Measurements from ENCODE around the gene TRIP13.

DNA sequence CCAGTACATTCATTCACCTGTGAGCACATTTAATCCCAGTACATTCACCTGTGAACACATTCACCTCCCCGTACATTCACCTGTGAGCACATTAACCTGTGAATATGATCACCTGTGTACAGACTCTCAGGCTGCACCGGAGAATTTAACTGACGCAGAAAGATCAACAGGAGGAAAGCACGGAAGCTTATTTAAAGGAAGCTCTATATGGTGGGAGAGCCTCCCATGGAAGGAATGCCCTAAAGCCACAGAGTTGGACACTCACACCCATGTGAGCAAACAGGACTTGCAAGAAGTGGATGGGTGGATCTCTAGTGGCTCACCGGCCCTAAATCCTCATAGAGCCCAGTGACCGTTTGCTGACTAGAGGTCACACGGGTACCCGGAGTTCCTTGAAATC, 38.2 kb downstream of the TRIP13 start:
- TF ChIP-seq CTCF (tag by site-specific recombination; IDR thresholded peaks at IDR 0.05), result no peak
- no peak for TF ChIP-seq MEIS1 (CRISPR knock-in tag; IDR thresholded peaks at IDR 0.05; ENCODE audit: borderline replicate concordance)
- TF ChIP-seq TCF7L2 (IDR thresholded peaks at IDR 0.05; ENCODE audit: borderline replicate concordance, low read depth, low read length), result no peak
- no peak for TF ChIP-seq ZNF449 (tag by site-specific recombination; IDR thresholded peaks at IDR 0.05)
- no peak for TF ChIP-seq ZBTB1 (tag by site-specific recombination; IDR thresholded peaks at IDR 0.05)
- TF ChIP-seq SP2 (tag by site-specific recombination; IDR thresholded peaks at IDR 0.05), result no peak

All from HEK293 (cell line).